Islet of Langerhans (tissue), 1 donor: ENCODE results near the gene NFYB.

Source experiments
- FAIRE-seq: peaks from one replicate; lab custom pipeline; 2011; peaks lifted over from hg19 to GRCh38; lab: Jason Lieb, UNC

Gene NFYB

GRCh38 chr12:104155711-104156555, 17.9 kb upstream of the NFYB start:
- no peak for FAIRE-seq

GRCh38 chr12:104154806-104155205, 16.8 kb upstream of the NFYB start:
- no peak for FAIRE-seq

- no peak for FAIRE-seq
Observed at GRCh38 chr12:104154286-104154685, 16.3 kb upstream of the NFYB start.

- no peak for FAIRE-seq
Observed at GRCh38 chr12:104152685-104153241, 14.8 kb upstream of the NFYB start.

- FAIRE-seq, result no peak
Observed at GRCh38 chr12:104150416-104150815, 12.4 kb upstream of the NFYB start.

GRCh38 chr12:104147346-104147745, 9.3 kb upstream of the NFYB start:
- no peak for FAIRE-seq

GRCh38 chr12:104143918-104144317, 5.9 kb upstream of the NFYB start:
- no peak for FAIRE-seq

GRCh38 chr12:104143002-104143401, 5.0 kb upstream of the NFYB start:
- FAIRE-seq, result no peak

GRCh38 chr12:104142543-104142942, 4.5 kb upstream of the NFYB start:
- FAIRE-seq, result no peak

- FAIRE-seq, result no peak
Observed at GRCh38 chr12:104138797-104139152, 765 bp upstream of the NFYB start.

- FAIRE-seq, result no peak
Observed at GRCh38 chr12:104137001-104137901, 759 bp downstream of the NFYB start.

GRCh38 chr12:104136577-104136976, 1.4 kb downstream of the NFYB start:
- FAIRE-seq, result no peak

- FAIRE-seq, result no peak
Observed at GRCh38 chr12:104134882-104135281, 3.1 kb downstream of the NFYB start.

GRCh38 chr12:104133866-104134265, 4.1 kb downstream of the NFYB start:
- no peak for FAIRE-seq

GRCh38 chr12:104133321-104133720, 4.7 kb downstream of the NFYB start:
- no peak for FAIRE-seq

GRCh38 chr12:104132351-104132956, 5.6 kb downstream of the NFYB start:
- FAIRE-seq, result peak; percentile 5

- FAIRE-seq, result no peak
Observed at GRCh38 chr12:104131609-104132008, 6.4 kb downstream of the NFYB start.

- FAIRE-seq, result no peak
Observed at GRCh38 chr12:104130760-104131159, 7.2 kb downstream of the NFYB start.

GRCh38 chr12:104126548-104126947, 11.5 kb downstream of the NFYB start:
- no peak for FAIRE-seq

GRCh38 chr12:104122298-104122697, 15.7 kb downstream of the NFYB start:
- FAIRE-seq, result no peak

- FAIRE-seq, result peak; percentile 79
Observed at GRCh38 chr12:104121001-104121400, 17.0 kb downstream of the NFYB start.

GRCh38 chr12:104115587-104115975, 22.4 kb downstream of the NFYB start:
- FAIRE-seq, result no peak
